Measurements from ENCODE around the gene GPR139. TPM values are rescaled to one million over a fixed set of nuclear protein-coding genes. Genes with fewer than 3 reads are reported as not detected.

Gene GPR139
- total and polyA plus RNA-seq, 10 of the 15 experiments (the other 5 are each of a cell fraction or from before 2014, with no cell fraction given), result not detected

DNA sequence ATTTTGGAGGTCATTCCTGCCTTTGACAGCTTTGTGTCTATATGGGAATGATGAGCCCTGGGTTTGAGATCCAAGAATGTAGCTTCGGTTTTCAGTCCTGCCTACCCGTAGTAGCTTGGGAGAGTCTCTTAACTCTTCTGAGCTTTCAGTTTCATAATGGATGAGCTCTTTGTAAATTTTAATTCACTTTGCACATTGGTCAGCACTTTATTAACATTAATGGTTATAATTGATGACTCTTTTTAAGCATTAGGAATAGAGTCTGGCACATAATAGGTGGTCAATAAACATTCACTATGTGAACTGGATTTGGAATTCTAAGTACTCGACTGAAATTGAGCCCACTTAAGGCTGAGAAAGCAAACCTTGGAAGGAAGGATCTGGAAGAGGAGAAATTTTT is 17.3 kb downstream of the GPR139 start:
- no TSS peak for BruUV-seq (replicated peaks)
- no peak overlapping the region for H3K9ac ChIP-seq (ENCODE audit: control insufficient read depth, insufficient read depth, low read length)
- no peak overlapping the region for H2AFZ ChIP-seq (ENCODE audit: control insufficient read depth, low read depth, low read length)
- ChIA-PET CTCF (no interaction called here), POLR2A (no interaction called here), RAD21 (ENCODE audit: unreplicated experiment) (no interaction called here), SMC1A (ENCODE audit: uncharacterized antibody, unreplicated experiment) (interaction anchor here (0.7 kb wide), 1 partner anchor 9 kb away, joined by 3 read pairs; no protein-coding TSS in a partner anchor)
- FAIRE-seq (no peak), ATAC-seq (no peak), DNase-seq (ENCODE audit: low read depth, low spot score) (no peak)
- intact Hi-C loops (cut with micrococcal nuclease; ENCODE audit: unreplicated experiment) (no loop called here), in situ Hi-C loops (cut with MboI) (no loop called here)
- H3K4me2 ChIP-seq (ENCODE audit: control insufficient read depth, insufficient read depth), result no peak overlapping the region
- no peak overlapping the region for H3K4me3 ChIP-seq
- no peaks in the 10 kb centered on the region for H3K27me3 ChIP-seq (replicated peaks in 1 of 2; ENCODE audit: control insufficient read depth in 2 of 2, insufficient read depth in 2 of 2, low read length in 1 of 2)
- no peaks in the 10 kb centered on the region for H3K36me3 ChIP-seq (ENCODE audit: control insufficient read depth in 2 of 2, insufficient read depth in 2 of 2, low read length in 1 of 2)
- no peaks in the 10 kb centered on the region for H3K4me1 ChIP-seq (ENCODE audit: control insufficient read depth, insufficient read depth, low read length)
- TF ChIP-seq TCF7 (IDR thresholded peaks at IDR 0.05; ENCODE audit: borderline replicate concordance) (no peak), MYC (IDR thresholded peaks at IDR 0.05; ENCODE audit: insufficient read depth, insufficient read length, insufficient replicate concordance, low read length, severe bottlenecking) (no peak), ZNF207 (IDR thresholded peaks at IDR 0.05; ENCODE audit: borderline replicate concordance) (no peak), SUZ12 (IDR thresholded peaks at IDR 0.05; ENCODE audit: unreplicated experiment) (no peak), EGR1 (IDR thresholded peaks at IDR 0.05; ENCODE audit: borderline replicate concordance in 1 of 2, low read depth in 2 of 2, low read length in 2 of 2) (no peak), HCFC1 (IDR thresholded peaks at IDR 0.05; ENCODE audit: low read length) (no peak), ZSCAN29 (IDR thresholded peaks at IDR 0.05) (no peak), KDM1A (IDR thresholded peaks at IDR 0.05; ENCODE audit: borderline replicate concordance) (no peak), SMARCA5 (IDR thresholded peaks at IDR 0.05) (no peak), NR2F1 (conservative IDR thresholded peaks at IDR 0.05) (no peak), YBX1 (IDR thresholded peaks at IDR 0.05) (no peak), MEF2B (IDR thresholded peaks at IDR 0.05; ENCODE audit: partially characterized antibody, poor library complexity, severe bottlenecking) (no peak)
- H3K79me2 ChIP-seq (ENCODE audit: control insufficient read depth, insufficient read depth, low read length), result no peaks in the 10 kb centered on the region
- H3K27ac ChIP-seq (ENCODE audit: control insufficient read depth, insufficient read depth), result no peak overlapping the region
- H3K9me3 ChIP-seq (replicated peaks; ENCODE audit: control insufficient read depth, insufficient read depth, low read length), result no peaks in the 10 kb centered on the region
- 16% methylated on average over 3 of the region's 3 CpGs for WGBS (ENCODE audit: insufficient coverage, insufficient replicate concordance, low lambda C conversion rate, missing lambda C conversion rate)
- H4K20me1 ChIP-seq (ENCODE audit: control insufficient read depth, insufficient read depth), result no peaks in the 10 kb centered on the region

Data from GM12878 (cell line).